Neural cell (in vitro differentiated cells): ENCODE measurements around the gene NLN.

ENCODE experiments used
- EP300 ChIP-seq: fragments of 450-650 bp; conservative IDR thresholded peaks from 2 replicates; pipeline ENCODE4 v1.6.1; 2014; ENCODE audit warnings: antibody characterized with exemption, mild to moderate bottlenecking, moderate library complexity; ENCODE audit not compliant: poor library complexity, severe bottlenecking
- TF ChIP-seq, protein P1 (sequence below): fragments of 450-650 bp; IDR thresholded peaks from 2 replicates; pipeline ENCODE4 v1.5.1; 2014; ENCODE audit warnings: antibody characterized with exemption, mild to moderate bottlenecking, moderate library complexity; ENCODE audit not compliant: poor library complexity, severe bottlenecking

GRCh38 chr5:65833780-65834179 lies 111.8 kb downstream of the NLN start:
- TF ChIP-seq, protein P1, sequence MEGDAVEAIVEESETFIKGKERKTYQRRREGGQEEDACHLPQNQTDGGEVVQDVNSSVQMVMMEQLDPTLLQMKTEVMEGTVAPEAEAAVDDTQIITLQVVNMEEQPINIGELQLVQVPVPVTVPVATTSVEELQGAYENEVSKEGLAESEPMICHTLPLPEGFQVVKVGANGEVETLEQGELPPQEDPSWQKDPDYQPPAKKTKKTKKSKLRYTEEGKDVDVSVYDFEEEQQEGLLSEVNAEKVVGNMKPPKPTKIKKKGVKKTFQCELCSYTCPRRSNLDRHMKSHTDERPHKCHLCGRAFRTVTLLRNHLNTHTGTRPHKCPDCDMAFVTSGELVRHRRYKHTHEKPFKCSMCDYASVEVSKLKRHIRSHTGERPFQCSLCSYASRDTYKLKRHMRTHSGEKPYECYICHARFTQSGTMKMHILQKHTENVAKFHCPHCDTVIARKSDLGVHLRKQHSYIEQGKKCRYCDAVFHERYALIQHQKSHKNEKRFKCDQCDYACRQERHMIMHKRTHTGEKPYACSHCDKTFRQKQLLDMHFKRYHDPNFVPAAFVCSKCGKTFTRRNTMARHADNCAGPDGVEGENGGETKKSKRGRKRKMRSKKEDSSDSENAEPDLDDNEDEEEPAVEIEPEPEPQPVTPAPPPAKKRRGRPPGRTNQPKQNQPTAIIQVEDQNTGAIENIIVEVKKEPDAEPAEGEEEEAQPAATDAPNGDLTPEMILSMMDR: no peak
- TF ChIP-seq EP300: no peak
